DOHH2 (cell line): ENCODE data around the gene SUN2.

ENCODE experiments used
- H3F3A ChIP-seq: fragments of 200-600 bp; sonication (generic), shearing (Covaris generic); 2 replicates; pipeline ENCODE4 v1.6.0; 2016; ENCODE audit warnings: antibody characterized with exemption, mild to moderate bottlenecking; ENCODE audit not compliant: control insufficient read depth, insufficient read depth
- H3K27ac ChIP-seq: fragments of 200-600 bp; sonication (generic); 2 replicates; pipeline ENCODE4 v1.5.1; 2014; ENCODE audit warnings: low read depth, mild to moderate bottlenecking, low read length, moderate library complexity
- H3K27me3 ChIP-seq: fragments of 200-600 bp; sonication (generic); 2 replicates; pipeline ENCODE4 v1.6.1; 2014; ENCODE audit warnings: mild to moderate bottlenecking, low read length, mixed read lengths; ENCODE audit not compliant: control insufficient read depth
- H3K36me3 ChIP-seq: fragments of 200-600 bp; sonication (generic); 2 replicates; pipeline ENCODE4 v1.6.1; 2014; ENCODE audit warnings: mild to moderate bottlenecking, low read length, moderate library complexity, mixed read lengths; ENCODE audit not compliant: control insufficient read depth
- H3K4me1 ChIP-seq: fragments of 200-600 bp; sonication (generic); 2 replicates; pipeline ENCODE4 v1.6.1; 2014; ENCODE audit warnings: mild to moderate bottlenecking, low read length, mixed read lengths; ENCODE audit not compliant: control insufficient read depth
- H3K4me2 ChIP-seq: fragments of 200-600 bp; sonication (generic); 2 replicates; pipeline ENCODE4 v1.6.0; 2014; ENCODE audit warnings: mild to moderate bottlenecking, low read length, moderate library complexity
- H3K4me3 ChIP-seq: fragments of 200-600 bp; sonication (generic); 2 replicates; pipeline ENCODE4 v1.5.1; 2014; ENCODE audit warnings: mild to moderate bottlenecking, low read length, mixed read lengths
- H3K79me2 ChIP-seq: fragments of 200-600 bp; sonication (generic); 2 replicates; pipeline ENCODE4 v1.6.1; 2014; ENCODE audit warnings: mild to moderate bottlenecking, low read length, mixed read lengths; ENCODE audit not compliant: control insufficient read depth
- H3K9me2 ChIP-seq: fragments of 200-600 bp; sonication (generic); replicated peaks from 2 replicates; pipeline ENCODE4 v1.6.1; 2014; ENCODE audit warnings: mild to moderate bottlenecking, low read length, mixed read lengths; ENCODE audit not compliant: control insufficient read depth
- H3K9me3 ChIP-seq: fragments of 200-600 bp; sonication (generic); 2 replicates; pipeline ENCODE4 v1.6.1; 2014; ENCODE audit warnings: antibody characterized with exemption, low read length, mixed read lengths; ENCODE audit not compliant: control insufficient read depth, insufficient read depth
- H4K20me1 ChIP-seq: fragments of 200-600 bp; sonication (generic); 2 replicates; pipeline ENCODE4 v1.6.0; 2014; ENCODE audit warnings: low read depth, mild to moderate bottlenecking, antibody characterized with exemption, low read length, moderate library complexity; ENCODE audit not compliant: control insufficient read depth, insufficient read depth
- EZH2phosphoT487 ChIP-seq: fragments of 200-600 bp; sonication (generic); IDR thresholded peaks from 2 replicates; pipeline ENCODE4 v1.6.1; 2017; ENCODE audit warnings: borderline replicate concordance, mild to moderate bottlenecking, antibody characterized with exemption, low read length, moderate library complexity, mixed read lengths
- TF ChIP-seq, protein P1 (sequence below): fragments of 200-600 bp; sonication (generic); IDR thresholded peaks from one replicate; pipeline ENCODE4 v1.5.1; 2014; ENCODE audit warnings: antibody characterized with exemption, mild to moderate bottlenecking, low read depth, low read length; ENCODE audit not compliant: poor library complexity, severe bottlenecking

The SUN2 gene

GRCh38 chr22:38727530-38728451 lies 28.0 kb downstream of the SUN2 start:
- TF ChIP-seq, protein P1, sequence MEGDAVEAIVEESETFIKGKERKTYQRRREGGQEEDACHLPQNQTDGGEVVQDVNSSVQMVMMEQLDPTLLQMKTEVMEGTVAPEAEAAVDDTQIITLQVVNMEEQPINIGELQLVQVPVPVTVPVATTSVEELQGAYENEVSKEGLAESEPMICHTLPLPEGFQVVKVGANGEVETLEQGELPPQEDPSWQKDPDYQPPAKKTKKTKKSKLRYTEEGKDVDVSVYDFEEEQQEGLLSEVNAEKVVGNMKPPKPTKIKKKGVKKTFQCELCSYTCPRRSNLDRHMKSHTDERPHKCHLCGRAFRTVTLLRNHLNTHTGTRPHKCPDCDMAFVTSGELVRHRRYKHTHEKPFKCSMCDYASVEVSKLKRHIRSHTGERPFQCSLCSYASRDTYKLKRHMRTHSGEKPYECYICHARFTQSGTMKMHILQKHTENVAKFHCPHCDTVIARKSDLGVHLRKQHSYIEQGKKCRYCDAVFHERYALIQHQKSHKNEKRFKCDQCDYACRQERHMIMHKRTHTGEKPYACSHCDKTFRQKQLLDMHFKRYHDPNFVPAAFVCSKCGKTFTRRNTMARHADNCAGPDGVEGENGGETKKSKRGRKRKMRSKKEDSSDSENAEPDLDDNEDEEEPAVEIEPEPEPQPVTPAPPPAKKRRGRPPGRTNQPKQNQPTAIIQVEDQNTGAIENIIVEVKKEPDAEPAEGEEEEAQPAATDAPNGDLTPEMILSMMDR = no peak
- no peak for TF ChIP-seq EZH2phosphoT487
- Histone ChIP-seq H3K9me2 (no peaks in the 10 kb centered on the region), H3K79me2 (no peaks in the 10 kb centered on the region), H3K27me3 (no peaks in the 10 kb centered on the region), H3K4me1 (no peaks in the 10 kb centered on the region), H3K27ac (no peak overlapping the region), H3K9me3 (no peaks in the 10 kb centered on the region), H3K36me3 (peaks cover 90% of the 10 kb centered on the region), H3K4me3 (no peak overlapping the region), H4K20me1 (no peaks in the 10 kb centered on the region), H3F3A (peaks cover 3% of the 10 kb centered on the region; the same call in 1 of the 2 replicates), H3K4me2 (no peak overlapping the region)

DNA sequence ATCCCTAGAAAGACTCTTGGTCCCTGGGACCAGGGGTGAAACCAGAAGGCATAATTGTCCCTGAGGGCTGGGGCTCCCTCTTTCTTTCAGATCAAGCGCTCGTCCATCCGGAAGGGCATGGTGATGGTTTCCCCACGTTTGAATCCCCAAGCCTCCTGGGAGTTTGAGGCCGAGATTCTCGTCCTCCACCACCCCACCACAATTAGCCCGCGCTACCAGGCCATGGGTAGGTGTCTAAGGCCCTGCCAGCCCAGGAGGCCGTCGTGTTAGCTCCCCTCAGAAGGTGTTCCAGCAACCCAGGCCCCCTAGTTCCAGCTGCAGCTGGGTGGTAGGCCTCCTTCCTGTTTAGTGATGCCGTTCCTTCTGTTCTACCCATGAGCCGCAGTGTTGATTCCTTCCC lies 28.7 kb downstream of the SUN2 start:
- no peaks in the 10 kb centered on the region for H4K20me1 ChIP-seq
- no peaks in the 10 kb centered on the region for H3K79me2 ChIP-seq
- no peaks in the 10 kb centered on the region for H3K27me3 ChIP-seq
- no peaks in the 10 kb centered on the region for H3K4me1 ChIP-seq
- H3K36me3 ChIP-seq = peaks cover 93% of the 10 kb centered on the region
- no peak overlapping the region for H3K4me2 ChIP-seq
- H3K4me3 ChIP-seq = no peak overlapping the region
- no peaks in the 10 kb centered on the region for H3K9me2 ChIP-seq
- TF ChIP-seq, protein P1 = no peak
- TF ChIP-seq EZH2phosphoT487 = no peak
- H3K27ac ChIP-seq = no peak overlapping the region
- H3F3A ChIP-seq = peaks cover 3% of the 10 kb centered on the region; the same call in 1 of the 2 replicates
- no peaks in the 10 kb centered on the region for H3K9me3 ChIP-seq

DNA sequence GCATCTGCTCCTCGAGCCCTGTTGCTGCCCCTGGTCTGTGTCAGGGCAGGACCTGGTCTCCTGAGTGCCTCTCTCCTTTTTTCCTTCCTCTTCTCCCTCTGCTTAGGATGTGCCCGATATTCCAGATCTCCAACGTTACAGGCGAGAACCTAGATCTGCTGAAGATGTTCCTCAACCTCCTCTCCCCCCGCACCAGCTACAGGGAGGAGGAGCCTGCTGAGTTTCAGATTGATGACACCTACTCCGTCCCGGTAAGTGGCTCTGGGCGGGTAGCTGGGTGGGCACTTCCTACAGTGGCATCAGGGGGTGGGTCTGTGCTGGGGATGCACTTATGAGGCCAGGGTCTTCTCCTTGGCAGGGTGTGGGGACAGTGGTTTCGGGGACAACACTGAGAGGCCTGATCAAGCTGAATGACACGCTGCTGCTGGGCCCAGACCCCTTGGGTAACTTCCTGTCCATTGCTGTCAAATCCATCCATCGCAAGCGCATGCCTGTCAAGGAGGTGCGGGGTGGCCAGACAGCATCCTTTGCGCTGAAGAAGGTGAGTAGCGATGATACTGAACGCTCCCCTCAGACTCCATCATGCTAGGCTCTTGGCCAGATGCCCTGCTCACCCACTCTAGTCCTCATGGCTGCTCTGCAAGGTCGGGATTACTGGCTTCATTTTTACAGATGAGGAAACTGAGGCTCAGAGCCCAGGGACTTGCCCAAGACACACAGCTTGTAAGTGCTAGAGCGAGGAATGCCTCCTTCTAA lies 29.7 kb downstream of the SUN2 start:
- Histone ChIP-seq H3K4me1 (no peaks in the 10 kb centered on the region), H3K27me3 (no peaks in the 10 kb centered on the region), H3K9me2 (no peaks in the 10 kb centered on the region), H3K4me2 (no peak overlapping the region), H3K4me3 (no peak overlapping the region), H3K36me3 (peaks cover 90% of the 10 kb centered on the region), H3K9me3 (no peaks in the 10 kb centered on the region), H3F3A (peaks cover 3% of the 10 kb centered on the region; the same call in 1 of the 2 replicates), H4K20me1 (no peaks in the 10 kb centered on the region), H3K27ac (no peak overlapping the region), H3K79me2 (no peaks in the 10 kb centered on the region)
- TF ChIP-seq, protein P1 = no peak
- TF ChIP-seq EZH2phosphoT487 = no peak
